ENCODE measurements around the gene CXADR.
"Not testable (repeated sequence)": the region's sequence is repeated elsewhere in the genome, so short reads cannot be mapped to it uniquely, and the experiment has no call there.

Gene CXADR

GRCh38 chr21:17472182-17472581 lies 40.7 kb upstream of the CXADR start:
- ChIA-PET CTCF (no interaction called here), POLR2A (no interaction called here)
- TF ChIP-seq CTCF (IDR thresholded peaks at IDR 0.05; ENCODE audit: control extremely low read depth, extremely low read depth, low read depth, missing control alignments), result no peak
- no peak for DNase-seq (ENCODE audit: extremely low spot score)

- CTCF ChIA-PET, result no interaction called here
- TF ChIP-seq CTCF (IDR thresholded peaks at IDR 0.05; ENCODE audit: control extremely low read depth, extremely low read depth, low read depth, missing control alignments), result no peak
- POLR2A ChIA-PET, result no interaction called here
- no peak for DNase-seq (ENCODE audit: extremely low spot score)
Measured at GRCh38 chr21:17472592-17473271, 40.1 kb upstream of the CXADR start.

GRCh38 chr21:17476006-17476405 lies 36.8 kb upstream of the CXADR start:
- POLR2A ChIA-PET, result no interaction called here
- no peak for DNase-seq (ENCODE audit: extremely low spot score)
- no peak for TF ChIP-seq CTCF (IDR thresholded peaks at IDR 0.05; ENCODE audit: control extremely low read depth, extremely low read depth, low read depth, missing control alignments)
- CTCF ChIA-PET, result interaction anchor here (1.2 kb wide), 1 partner anchor 36 kb away, joined by 3 read pairs; no protein-coding TSS in a partner anchor

- POLR2A ChIA-PET; DNase-seq (ENCODE audit: extremely low spot score); CTCF ChIA-PET: not testable (repeated sequence)
Measured at GRCh38 chr21:17478156-17478555, 34.7 kb upstream of the CXADR start.

GRCh38 chr21:17479606-17480005 lies 33.2 kb upstream of the CXADR start:
- ChIA-PET POLR2A (no interaction called here), CTCF (no interaction called here)
- DNase-seq (ENCODE audit: extremely low spot score), result no peak
- TF ChIP-seq CTCF (IDR thresholded peaks at IDR 0.05; ENCODE audit: control extremely low read depth, extremely low read depth, low read depth, missing control alignments), result no peak

- DNase-seq (ENCODE audit: extremely low spot score), result no peak
- ChIA-PET CTCF (no interaction called here), POLR2A (no interaction called here)
- no peak for TF ChIP-seq CTCF (IDR thresholded peaks at IDR 0.05; ENCODE audit: control extremely low read depth, extremely low read depth, low read depth, missing control alignments)
Measured at GRCh38 chr21:17482928-17483327, 29.9 kb upstream of the CXADR start.

- DNase-seq (ENCODE audit: extremely low spot score), result no peak
- TF ChIP-seq CTCF (IDR thresholded peaks at IDR 0.05; ENCODE audit: control extremely low read depth, extremely low read depth, low read depth, missing control alignments), result no peak
- CTCF ChIA-PET, result no interaction called here
- POLR2A ChIA-PET, result no interaction called here
Measured at GRCh38 chr21:17488620-17489019, 24.2 kb upstream of the CXADR start.

- DNase-seq (ENCODE audit: extremely low spot score); CTCF ChIA-PET; POLR2A ChIA-PET: not testable (repeated sequence)
Measured at GRCh38 chr21:17489565-17489964, 23.3 kb upstream of the CXADR start.

Data from GM10248 (cell line).